Large intestine (tissue), 3 donors: Measurements from ENCODE around the gene NFKBIE. TPM values are rescaled to one million over a fixed set of nuclear protein-coding genes. Genes with fewer than 3 reads are reported as not detected.

Source experiments
- DNase-seq, 2 donors: peaks; one replicate each; pipeline versions ENCODE4 v3.0.0 to v3.0.0-alpha.2; 2013
- H3K27ac ChIP-seq: one replicate; pipeline ENCODE4 v1.5.1; 2013; ENCODE audit warnings: low read length
- H3K27me3 ChIP-seq: 2 replicates; pipeline ENCODE4 v1.6.1; 2013; ENCODE audit warnings: low read length; ENCODE audit not compliant: control insufficient read depth, insufficient read depth
- H3K36me3 ChIP-seq: 2 replicates; pipeline ENCODE4 v1.6.1; 2013; ENCODE audit warnings: low read length; ENCODE audit not compliant: control insufficient read depth, insufficient read depth
- H3K4me1 ChIP-seq: one replicate; pipeline ENCODE4 v1.6.1; 2013; ENCODE audit warnings: low read length; ENCODE audit not compliant: control insufficient read depth, insufficient read depth
- H3K4me3 ChIP-seq: one replicate; pipeline ENCODE4 v1.5.1; 2013; ENCODE audit warnings: low read length
- H3K9me3 ChIP-seq: one replicate; pipeline ENCODE4 v1.6.1; 2013; ENCODE audit warnings: mild to moderate bottlenecking, low read depth, low read length, moderate library complexity; ENCODE audit not compliant: control insufficient read depth
- whole genome bisulfite sequencing: methylation state at CpG from one replicate; pipeline ENCODE4 v1.1.5; 2013; ENCODE audit warnings: low lambda C conversion rate; ENCODE audit not compliant: insufficient coverage; 5-methylcytosine and 5-hydroxymethylcytosine counted together
- polyA plus RNA-seq: library from polyadenylated mRNA; unstranded; fragments of 120-200 nt; gene quantifications from one replicate; pipeline ENCODE4 v1.2.1, GENCODE V29; 2013

The NFKBIE gene
- polyA plus RNA-seq, 1 donor = 10.5 TPM

DNA sequence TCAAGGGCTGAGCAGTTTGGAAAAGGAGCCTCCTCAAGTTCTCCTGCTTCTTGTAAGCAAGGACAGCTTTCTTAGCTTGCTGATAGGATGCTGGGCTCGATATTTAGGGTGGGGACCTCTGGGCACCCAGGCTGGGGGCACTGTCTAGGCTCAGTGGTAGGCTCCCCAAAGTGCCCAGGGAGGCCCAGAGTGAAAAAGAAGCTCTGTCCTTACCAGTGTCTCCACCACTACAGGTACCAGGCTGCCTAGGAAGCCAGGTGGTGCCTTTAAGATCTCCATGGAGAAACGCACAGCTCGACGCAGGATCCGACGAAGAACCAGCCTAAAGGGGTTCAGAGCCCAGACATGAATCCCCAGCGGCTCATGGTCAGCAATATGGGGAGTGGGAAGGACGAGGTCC is 41.4 kb upstream of the NFKBIE start:
- H3K27me3 ChIP-seq = no peaks in the 10 kb centered on the region
- no peak for DNase-seq
- H3K36me3 ChIP-seq = peaks cover 92% of the 10 kb centered on the region
- no CpG with 5 or more reads among the region's 8 CpGs for WGBS
- no peak overlapping the region for H3K4me3 ChIP-seq
- H3K27ac ChIP-seq = no peak overlapping the region
- peaks cover 21% of the 10 kb centered on the region for H3K4me1 ChIP-seq
- H3K9me3 ChIP-seq = no peaks in the 10 kb centered on the region

DNA sequence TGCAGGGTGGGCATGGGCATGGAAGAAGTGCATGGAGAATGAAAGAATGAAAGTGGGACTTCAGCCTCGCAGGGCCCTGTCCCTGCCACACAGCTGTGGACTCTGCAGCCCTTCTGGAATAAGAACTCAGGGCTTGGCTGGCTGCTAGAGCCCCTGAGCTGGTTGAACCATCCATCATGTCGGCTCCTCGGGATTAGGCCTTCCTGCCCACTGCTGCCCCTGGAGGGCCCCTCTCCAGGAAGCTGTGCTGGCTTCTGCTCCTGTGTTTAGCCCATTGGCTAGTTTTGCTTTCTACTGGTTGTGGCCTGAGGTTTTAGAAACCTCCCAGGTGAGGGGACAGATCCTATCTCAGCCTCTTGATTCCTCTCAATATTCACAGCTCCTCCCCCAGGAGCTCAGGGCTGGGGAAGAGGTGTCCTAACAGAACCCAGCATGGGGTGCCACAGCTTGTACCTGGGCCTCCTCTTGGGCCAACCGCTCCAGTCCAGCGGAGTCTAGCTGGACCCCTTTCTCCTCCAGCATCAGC is 39.9 kb upstream of the NFKBIE start:
- Histone ChIP-seq H3K4me3 (no peak overlapping the region), H3K9me3 (no peaks in the 10 kb centered on the region), H3K4me1 (peaks cover 12% of the 10 kb centered on the region), H3K36me3 (peaks cover 97% of the 10 kb centered on the region), H3K27me3 (no peaks in the 10 kb centered on the region), H3K27ac (no peak overlapping the region)
- DNase-seq = no peak
- no CpG with 5 or more reads among the region's 5 CpGs for WGBS

DNA sequence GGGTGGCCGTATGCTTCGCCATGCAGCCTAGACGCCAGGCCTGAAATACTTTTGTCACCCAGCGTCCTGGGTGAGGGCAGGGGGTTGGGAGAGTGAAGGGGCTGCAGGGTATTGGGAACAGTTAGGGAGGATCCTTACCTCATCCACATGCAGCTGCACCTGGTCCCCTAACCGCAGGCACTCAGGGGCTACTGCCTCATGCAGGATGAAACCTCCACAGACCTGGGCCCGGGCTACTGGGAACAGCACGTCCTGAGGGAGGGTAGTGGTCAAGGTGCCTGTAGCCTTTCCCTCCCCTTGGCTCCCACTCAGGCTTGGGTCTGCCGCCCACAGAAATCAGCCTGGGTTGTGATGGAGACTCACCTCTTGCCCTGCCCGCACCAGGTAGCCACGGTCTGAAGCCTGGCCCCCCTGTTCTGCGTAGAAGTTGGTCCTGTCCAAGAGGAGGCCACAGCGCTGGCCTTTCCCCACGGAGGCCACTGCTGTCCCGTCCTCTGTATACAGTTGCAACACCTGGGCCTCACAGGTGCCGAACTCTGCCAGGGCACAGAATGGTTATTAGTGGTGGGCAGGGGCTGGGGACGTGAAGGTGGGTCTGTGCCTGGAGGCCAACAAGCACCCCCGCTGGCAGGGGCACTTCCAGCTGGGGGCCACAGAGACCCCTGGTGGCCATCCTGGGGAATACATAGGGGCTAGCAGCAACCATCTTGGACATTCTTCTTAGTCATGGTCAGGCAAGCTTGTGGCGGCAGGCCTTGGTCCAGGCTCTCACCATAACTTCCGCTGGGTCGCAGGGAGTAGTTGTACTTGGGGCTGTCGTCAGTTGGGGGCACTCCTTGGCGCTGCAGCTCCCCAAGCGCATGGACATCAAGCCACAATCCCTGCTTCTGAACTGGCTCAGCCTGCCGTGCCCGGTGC is 39.2 kb upstream of the NFKBIE start:
- H3K27ac ChIP-seq = no peak overlapping the region
- H3K4me3 ChIP-seq = no peak overlapping the region
- peaks cover 7% of the 10 kb centered on the region for H3K4me1 ChIP-seq
- no peak for DNase-seq
- peaks cover 96% of the 10 kb centered on the region for H3K36me3 ChIP-seq
- H3K9me3 ChIP-seq = no peaks in the 10 kb centered on the region
- no peaks in the 10 kb centered on the region for H3K27me3 ChIP-seq
- no CpG with 5 or more reads among the region's 25 CpGs for WGBS

DNA sequence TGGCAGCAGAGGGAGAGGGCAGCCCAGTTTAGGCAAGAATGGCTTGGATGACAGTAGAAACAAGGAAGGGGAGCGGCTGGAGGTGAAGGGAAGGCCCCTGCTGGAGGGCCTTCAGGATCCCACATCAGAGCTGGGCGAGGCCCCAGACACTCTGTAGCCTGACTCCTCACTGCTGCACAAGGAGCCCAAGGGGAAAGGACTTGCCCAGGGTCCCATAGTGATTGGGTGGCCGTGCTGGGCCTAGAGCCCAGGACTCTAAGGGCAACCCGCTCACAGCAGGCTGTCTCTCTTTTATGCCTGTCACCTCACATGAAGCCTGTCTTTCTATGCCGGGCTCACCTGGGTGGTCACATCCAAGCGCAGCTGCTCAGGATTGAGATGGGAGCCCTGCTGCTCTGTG is 38.5 kb upstream of the NFKBIE start:
- DNase-seq = no peak
- H3K4me1 ChIP-seq = peaks cover under 1% of the 10 kb centered on the region
- H3K4me3 ChIP-seq = no peak overlapping the region
- no peaks in the 10 kb centered on the region for H3K9me3 ChIP-seq
- no CpG with 5 or more reads among the region's 6 CpGs for WGBS
- H3K36me3 ChIP-seq = peaks cover 90% of the 10 kb centered on the region
- no peak overlapping the region for H3K27ac ChIP-seq
- H3K27me3 ChIP-seq = no peaks in the 10 kb centered on the region

DNA sequence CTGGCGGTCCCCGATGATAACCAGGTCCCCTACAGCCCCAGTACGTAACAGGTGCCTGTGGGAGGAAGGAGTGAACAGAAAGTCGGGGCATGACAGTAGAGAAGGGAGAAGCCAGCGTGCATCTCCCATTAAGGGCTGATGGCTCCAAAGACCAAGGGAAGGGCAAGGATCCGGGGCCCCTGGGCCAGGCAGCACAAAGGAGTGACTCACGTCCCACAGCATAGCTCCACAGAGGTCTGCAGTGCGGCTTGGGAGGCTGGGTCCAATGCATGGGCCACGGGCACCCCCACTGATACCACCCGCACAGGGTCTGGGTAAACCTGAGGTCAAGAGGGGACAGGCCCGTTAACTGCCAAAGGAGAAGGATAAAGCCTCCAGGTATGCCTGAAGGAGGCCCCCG is 37.5 kb upstream of the NFKBIE start:
- DNase-seq = no peak
- Histone ChIP-seq H3K27me3 (peaks cover 3% of the 10 kb centered on the region), H3K4me3 (no peak overlapping the region), H3K36me3 (peaks cover 81% of the 10 kb centered on the region), H3K27ac (no peak overlapping the region), H3K9me3 (no peaks in the 10 kb centered on the region), H3K4me1 (peaks cover 8% of the 10 kb centered on the region)
- no CpG with 5 or more reads among the region's 12 CpGs for WGBS

DNA sequence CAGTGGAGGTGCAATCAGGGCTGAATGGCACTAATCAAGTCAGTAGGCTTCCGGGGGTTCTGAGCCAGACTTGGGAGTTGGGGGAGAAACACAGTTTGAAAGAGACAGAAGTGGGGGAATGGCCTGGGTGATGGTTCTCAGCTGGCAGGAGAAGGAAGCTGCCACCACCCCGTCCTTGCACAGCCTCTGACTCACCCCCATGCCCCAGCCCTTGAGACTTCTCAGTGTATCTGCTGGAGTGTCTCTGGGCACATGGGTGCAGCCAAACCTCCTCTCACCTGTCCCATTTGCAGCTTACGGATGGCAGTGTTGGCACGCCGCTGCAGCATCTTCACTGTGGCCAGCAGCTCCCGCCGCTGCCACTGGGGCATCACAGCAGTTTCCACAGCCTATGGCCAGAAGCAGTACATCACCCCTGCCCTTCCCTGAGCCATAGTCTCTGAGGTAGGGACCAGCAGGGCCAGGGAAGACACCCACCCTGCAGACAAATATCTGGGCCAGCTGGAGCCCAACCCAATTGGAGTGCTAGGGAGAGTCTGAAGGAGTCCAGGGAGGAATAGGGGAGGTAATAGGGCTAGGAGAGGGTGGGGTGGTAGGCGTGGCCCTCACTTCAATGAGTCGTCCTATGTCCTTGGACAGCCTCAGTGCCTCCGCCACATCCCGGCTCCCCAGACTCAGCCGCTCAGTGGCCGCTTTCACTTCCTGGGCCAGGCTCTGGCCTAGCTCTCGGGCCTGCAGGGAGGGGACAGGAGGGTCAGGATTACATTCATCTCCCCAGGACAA is 36.6 kb upstream of the NFKBIE start:
- WGBS = 80% methylated on average over 4 of the region's 14 CpGs
- Histone ChIP-seq H3K4me3 (no peak overlapping the region), H3K9me3 (no peaks in the 10 kb centered on the region), H3K4me1 (peaks cover 14% of the 10 kb centered on the region), H3K27me3 (peaks cover 10% of the 10 kb centered on the region), H3K27ac (no peak overlapping the region), H3K36me3 (peaks cover 72% of the 10 kb centered on the region)
- DNase-seq = no peak

DNA sequence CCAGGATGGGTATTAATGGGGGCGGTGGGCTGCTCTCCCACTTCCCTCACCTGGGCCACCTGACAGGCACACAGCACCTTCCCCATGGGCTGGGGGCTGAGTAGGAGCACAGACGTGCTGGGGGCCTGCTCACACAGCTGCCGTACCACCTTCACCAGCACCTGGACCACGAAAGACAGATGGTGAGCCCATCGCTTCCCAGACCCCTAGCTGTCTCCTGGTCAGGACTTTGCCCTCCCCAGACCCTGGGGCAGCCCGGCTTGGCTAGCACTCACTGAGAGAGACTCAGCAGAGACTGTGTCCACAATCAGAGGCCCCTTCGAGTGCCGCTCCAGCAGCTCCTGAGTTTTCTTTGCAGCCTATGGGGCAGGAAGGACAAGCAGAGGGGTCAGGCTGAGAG is 35.8 kb upstream of the NFKBIE start:
- peaks cover 63% of the 10 kb centered on the region for H3K36me3 ChIP-seq

DNA sequence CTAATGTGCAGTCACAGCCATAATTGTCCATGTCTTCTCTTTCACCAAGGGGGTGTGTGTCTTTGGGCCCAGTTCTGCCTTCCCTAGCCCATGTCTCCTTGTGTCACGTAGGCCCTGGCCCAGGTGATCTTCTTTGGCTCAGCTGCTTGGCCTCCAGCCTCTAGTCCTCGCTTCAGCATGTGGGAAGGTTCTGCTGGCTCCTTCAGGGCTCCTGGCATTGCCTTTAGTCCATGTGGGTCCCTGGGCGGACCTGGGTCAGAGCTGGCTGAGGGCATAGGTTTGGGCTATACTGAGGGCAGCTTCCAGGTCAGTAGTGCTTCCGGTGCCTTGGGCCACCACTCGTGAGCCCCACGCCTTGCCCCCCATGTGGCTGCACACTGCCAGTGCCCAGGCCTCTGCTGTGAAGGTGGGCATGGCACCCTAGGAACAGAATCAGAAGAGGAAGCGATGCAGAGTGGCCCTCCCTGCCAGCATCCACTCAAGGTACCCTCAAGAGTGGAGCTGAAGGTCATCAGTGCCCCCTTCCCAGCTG is 35.0 kb upstream of the NFKBIE start:
- no peak overlapping the region for H3K4me3 ChIP-seq
- H3K36me3 ChIP-seq = peaks cover 56% of the 10 kb centered on the region
- H3K27me3 ChIP-seq = peaks cover 27% of the 10 kb centered on the region
- no peak overlapping the region for H3K27ac ChIP-seq
- H3K9me3 ChIP-seq = no peaks in the 10 kb centered on the region
- no peak for DNase-seq
- peaks cover 17% of the 10 kb centered on the region for H3K4me1 ChIP-seq
- 60% methylated on average over 1 of the region's 7 CpGs for whole genome bisulfite sequencing

More for the DNA sequence above, 35.8 kb upstream of the NFKBIE start:
- no CpG with 5 or more reads among the region's 8 CpGs for WGBS
- H3K27ac ChIP-seq = no peak overlapping the region
- no peak overlapping the region for H3K4me3 ChIP-seq
- peaks cover 19% of the 10 kb centered on the region for H3K27me3 ChIP-seq
- no peaks in the 10 kb centered on the region for H3K9me3 ChIP-seq
- H3K4me1 ChIP-seq = peaks cover 17% of the 10 kb centered on the region
- no peak for DNase-seq

DNA sequence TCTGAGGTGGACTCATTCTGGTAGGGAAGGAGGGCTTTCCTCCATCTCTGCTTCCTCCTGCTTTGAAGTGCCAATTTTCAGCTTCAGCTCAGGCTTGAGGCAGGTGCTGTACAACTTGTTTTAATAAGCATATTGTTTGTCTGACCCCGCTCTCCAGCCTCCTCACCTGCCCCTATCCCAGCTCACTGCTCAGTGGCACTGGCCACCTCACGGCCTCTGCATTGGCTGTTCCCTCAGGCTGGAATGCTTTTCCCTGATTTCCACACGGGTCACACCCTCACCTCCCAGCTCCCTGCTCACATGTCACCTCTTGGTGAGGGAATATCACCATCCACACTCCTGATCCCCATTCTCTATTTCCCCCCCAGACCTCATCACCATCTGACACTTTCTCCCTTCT is 33.5 kb upstream of the NFKBIE start:
- Histone ChIP-seq H3K4me3 (no peak overlapping the region), H3K9me3 (no peaks in the 10 kb centered on the region), H3K27ac (no peak overlapping the region), H3K4me1 (peaks cover 17% of the 10 kb centered on the region), H3K27me3 (peaks cover 34% of the 10 kb centered on the region), H3K36me3 (peaks cover 41% of the 10 kb centered on the region)
- WGBS = no CpG with 5 or more reads among the region's 3 CpGs
- no peak for DNase-seq

DNA sequence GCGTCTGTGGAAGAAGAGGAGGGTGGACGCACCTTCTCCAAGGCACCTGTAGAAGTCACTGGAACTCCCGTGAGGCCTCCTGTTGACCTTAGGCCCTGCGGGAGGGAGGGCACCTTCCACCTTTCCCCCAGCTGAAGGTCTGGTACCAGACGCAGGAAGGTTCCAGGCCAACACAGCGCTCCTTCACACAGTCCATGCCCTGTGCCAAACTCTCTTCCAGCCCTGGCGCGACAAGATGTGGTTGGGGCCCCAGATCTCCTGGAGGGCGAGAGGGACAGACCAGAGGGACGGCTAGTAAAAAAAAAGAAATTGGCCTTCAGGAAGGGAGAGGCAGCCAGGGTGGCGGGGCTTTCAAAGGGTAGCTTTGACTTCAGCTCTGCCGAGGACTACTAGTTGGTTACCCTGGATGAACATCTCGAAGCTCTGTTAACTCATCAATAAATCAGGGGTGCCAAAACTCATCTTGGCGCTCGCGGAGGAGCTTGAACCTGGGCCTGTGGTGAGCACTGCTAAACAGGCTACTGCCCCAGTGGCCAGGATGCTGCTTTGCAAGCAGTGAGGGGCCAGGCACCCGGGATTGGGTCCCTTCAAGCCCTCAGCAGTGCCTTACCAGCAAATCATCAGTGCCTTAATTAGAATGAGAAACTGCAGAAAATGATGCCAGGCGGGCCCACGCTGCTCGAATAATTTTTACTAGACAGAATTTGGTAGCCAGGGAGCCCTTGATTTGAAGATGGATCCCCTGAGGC is 32.9 kb upstream of the NFKBIE start:
- Histone ChIP-seq H3K9me3 (no peaks in the 10 kb centered on the region), H3K27me3 (peaks cover 37% of the 10 kb centered on the region), H3K4me1 (peaks cover 17% of the 10 kb centered on the region), H3K36me3 (peaks cover 34% of the 10 kb centered on the region), H3K27ac (no peak overlapping the region), H3K4me3 (no peak overlapping the region)
- peak in 1 of 2 donors; percentile 42 for DNase-seq
- no CpG with 5 or more reads among the region's 20 CpGs for WGBS
